WI38 (cell line): Measurements from ENCODE around the gene ZG16.

Experiments
- H3K4me3 ChIP-seq: 2 replicates; pipeline ENCODE4 v1.5.1; 2011; ENCODE audit warnings: low read depth, mild to moderate bottlenecking, control low read depth, low read length
- TF ChIP-seq, protein P1 (sequence below): IDR thresholded peaks from 2 replicates; pipeline ENCODE4 v1.5.1; 2012; ENCODE audit warnings: low read depth, mild to moderate bottlenecking, control low read depth, low read length

The ZG16 gene

DNA sequence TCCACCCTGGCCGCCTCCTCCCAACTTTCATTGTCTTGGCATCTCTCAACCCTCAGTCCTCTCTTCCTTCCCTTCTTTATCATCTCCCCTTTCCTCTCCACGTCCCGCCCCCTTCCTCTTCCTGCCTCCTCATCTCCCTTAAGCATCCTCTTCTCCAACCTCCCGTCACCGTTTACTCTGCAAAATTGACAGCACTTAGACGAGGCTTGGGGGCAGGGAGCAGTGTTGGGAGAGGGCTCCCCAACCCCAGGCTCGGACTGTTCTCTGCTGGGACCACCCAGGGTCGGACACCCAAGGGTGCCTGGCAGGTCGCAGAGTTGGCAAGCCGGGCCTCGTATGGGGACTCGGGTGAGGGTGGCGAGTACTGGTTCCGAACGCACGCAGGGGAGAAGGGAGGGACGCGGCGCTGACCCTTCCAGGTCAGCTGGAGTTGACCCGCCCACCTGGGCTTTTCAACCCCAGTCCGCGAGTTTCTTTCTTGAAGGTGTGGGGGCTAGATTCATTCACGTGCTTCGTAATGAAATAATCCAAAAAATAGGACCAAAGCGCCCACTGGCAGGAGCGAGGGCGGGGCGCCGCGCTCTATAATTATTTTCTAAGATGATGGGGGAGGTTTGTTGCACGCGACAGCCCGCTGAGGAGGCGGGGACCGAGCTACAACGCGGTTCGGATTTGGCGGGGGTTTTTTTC, 37.1 kb downstream of the ZG16 start:
- TF ChIP-seq, protein P1, sequence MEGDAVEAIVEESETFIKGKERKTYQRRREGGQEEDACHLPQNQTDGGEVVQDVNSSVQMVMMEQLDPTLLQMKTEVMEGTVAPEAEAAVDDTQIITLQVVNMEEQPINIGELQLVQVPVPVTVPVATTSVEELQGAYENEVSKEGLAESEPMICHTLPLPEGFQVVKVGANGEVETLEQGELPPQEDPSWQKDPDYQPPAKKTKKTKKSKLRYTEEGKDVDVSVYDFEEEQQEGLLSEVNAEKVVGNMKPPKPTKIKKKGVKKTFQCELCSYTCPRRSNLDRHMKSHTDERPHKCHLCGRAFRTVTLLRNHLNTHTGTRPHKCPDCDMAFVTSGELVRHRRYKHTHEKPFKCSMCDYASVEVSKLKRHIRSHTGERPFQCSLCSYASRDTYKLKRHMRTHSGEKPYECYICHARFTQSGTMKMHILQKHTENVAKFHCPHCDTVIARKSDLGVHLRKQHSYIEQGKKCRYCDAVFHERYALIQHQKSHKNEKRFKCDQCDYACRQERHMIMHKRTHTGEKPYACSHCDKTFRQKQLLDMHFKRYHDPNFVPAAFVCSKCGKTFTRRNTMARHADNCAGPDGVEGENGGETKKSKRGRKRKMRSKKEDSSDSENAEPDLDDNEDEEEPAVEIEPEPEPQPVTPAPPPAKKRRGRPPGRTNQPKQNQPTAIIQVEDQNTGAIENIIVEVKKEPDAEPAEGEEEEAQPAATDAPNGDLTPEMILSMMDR = no peak
- H3K4me3 ChIP-seq = peak overlapping the region; percentile 78

DNA sequence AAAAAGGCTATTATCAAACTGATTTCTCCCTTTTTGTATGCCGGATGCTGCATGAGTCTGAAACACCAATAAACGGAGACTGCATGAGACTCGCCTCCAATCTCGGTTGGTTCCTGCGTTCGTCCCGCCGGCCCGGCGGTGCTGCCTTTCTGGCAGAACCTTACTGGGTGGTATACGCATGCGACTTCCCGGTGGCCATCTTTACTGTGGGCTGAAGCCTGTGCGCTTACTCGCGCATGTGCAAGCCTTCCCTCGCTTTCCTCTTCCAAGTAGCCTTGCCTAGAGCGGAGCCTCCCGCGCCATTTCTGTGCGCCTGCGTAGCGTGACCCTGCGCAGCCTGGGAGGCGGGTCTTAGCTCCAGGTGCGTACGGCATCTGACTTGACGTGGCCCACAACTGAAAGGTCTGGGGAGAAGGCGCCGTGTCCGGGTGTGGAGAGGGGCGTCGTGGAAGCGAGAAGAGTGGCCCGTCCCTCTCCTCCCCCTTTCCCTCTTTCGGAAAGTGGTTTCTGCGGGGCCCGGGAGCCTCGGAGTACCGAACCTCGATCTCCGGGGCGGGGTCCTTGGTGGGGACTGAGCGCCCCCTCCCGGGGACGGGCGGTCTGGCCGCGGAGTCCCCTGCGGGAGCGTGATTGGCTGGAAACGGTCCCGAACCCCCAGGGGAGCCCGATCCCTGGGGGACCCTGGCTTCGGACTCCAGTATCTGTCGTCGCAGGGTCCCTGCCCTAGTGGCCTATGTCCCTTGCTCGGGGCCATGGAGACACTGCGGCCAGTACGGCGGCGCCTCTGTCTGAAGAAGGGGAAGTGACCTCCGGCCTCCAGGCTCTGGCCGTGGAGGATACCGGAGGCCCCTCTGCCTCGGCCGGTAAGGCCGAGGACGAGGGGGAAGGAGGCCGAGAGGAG, 38.0 kb downstream of the ZG16 start, which contains the start of gene PAGR1:
PAGR1 (plus strand) TSS at position 360 of the 901 bp plus-strand sequence; CDS start at position 734, 374 bp downstream.
- TF ChIP-seq, protein P1 = peak; percentile 80
- peak within 1 kb of the TSS; percentile 78 for H3K4me3 ChIP-seq

DNA sequence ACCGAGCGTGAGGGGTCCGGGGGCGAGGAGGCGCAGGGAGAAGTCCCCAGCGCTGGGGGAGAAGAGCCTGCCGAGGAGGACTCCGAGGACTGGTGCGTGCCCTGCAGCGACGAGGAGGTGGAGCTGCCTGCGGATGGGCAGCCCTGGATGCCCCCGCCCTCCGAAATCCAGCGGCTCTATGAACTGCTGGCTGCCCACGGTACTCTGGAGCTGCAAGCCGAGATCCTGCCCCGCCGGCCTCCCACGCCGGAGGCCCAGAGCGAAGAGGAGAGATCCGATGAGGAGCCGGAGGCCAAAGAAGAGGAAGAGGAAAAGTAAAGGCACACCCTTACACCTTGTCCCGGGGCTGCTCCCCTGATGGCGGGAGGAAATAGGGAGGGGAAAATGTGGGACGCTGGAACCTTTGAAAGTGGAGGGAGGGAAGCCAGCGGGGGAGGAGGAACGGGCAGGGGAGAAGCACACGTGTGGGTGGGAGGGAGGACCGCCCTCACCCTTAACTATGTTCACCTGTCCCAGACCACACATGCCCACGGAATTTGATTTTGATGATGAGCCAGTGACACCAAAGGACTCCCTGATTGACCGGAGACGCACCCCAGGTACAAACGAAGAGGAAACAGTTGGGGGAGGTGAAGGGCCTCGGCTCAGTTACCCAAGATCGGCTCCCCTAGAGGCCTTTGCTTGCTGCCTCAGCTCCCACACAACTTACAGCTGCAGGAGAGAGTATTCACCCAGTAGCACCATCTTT, 38.8 kb downstream of the ZG16 start:
- H3K4me3 ChIP-seq = peak overlapping the region; percentile 78
- TF ChIP-seq, protein P1 = no peak

DNA sequence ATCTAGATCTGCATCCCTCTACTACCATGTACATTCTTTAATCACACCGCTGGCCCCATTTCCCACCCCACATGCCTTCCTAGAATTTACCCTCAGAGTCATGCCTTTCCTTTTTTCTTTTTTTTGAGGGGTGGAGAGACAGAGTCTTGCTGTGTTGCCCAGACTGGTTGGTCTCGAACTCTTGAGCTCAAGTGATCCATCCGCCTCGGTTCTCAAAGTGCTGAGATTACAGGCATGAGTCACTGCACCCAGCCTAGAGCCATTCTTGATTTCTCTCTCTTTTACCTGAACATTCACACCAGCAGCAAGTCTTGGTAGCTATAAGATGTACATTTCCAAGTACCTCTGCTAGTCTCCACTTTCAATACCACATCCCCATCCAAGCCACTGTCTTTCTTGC, 40.0 kb downstream of the ZG16 start:
- TF ChIP-seq, protein P1 = no peak
- H3K4me3 ChIP-seq = no peak overlapping the region

DNA sequence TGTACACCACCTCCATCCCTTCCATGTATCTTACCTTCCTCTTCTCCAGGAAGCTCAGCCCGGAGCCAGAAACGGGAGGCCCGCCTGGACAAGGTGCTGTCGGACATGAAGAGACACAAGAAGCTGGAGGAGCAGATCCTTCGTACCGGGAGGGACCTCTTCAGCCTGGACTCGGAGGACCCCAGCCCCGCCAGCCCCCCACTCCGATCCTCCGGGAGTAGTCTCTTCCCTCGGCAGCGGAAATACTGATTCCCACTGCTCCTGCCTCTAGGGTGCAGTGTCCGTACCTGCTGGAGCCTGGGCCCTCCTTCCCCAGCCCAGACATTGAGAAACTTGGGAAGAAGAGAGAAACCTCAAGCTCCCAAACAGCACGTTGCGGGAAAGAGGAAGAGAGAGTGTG, 41.5 kb downstream of the ZG16 start:
- H3K4me3 ChIP-seq = peak overlapping the region; percentile 98
- TF ChIP-seq, protein P1 = no peak

DNA sequence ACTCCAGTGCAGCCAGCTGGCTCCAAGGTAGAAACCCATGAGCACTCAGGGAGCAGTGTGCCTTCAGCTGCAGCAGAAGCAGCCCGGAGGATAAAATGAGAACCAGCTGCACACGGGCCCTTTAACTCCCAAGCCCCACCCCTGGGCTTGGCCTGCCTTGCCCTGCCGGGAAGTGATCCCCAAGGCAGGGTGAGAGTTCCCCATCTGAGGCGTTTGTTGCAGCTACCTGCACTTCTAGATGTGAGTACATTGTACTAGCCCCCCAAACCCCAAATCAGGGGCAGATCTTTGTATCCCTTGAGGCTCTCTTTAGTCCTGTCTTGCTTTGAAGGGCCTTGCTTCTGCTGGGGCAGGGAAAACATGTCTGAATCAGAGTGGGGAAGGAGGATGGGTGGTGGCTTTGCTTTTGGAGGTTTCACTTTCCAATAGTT, 42.2 kb downstream of the ZG16 start, which contains the start of gene MVP:
MVP (plus strand) TSS at position 192 of the 431 bp plus-strand sequence. CDS start 10,088 bp downstream, outside the sequence.
- peak within 1 kb of the TSS; percentile 98 for H3K4me3 ChIP-seq
- TF ChIP-seq, protein P1 = no peak
